Liver (tissue), 9 donors: ENCODE data around the gene ZC3H8. TPM values are rescaled to one million over a fixed set of nuclear protein-coding genes. Genes with fewer than 3 reads are reported as not detected.

Experiments used
- DNase-seq: peaks from one replicate; pipeline ENCODE4 v3.0.0-alpha.2; 2017; ENCODE audit warnings: low spot score
- H3K27ac ChIP-seq, 2 donors: one replicate each; pipeline ENCODE4 v1.7.0; 2013; ENCODE audit warnings: inconsistent platforms in 2 of 2, low read length in 2 of 2, control low read depth in 1 of 2, low read depth in 1 of 2, mild to moderate bottlenecking in 1 of 2
- H3K27me3 ChIP-seq, 4 donors: one replicate each; pipeline versions ENCODE4 v1.6.1 to v1.7.0; 2013; ENCODE audit warnings: low read length in 3 of 4, inconsistent platforms in 1 of 4, mild to moderate bottlenecking in 1 of 4, moderate library complexity in 1 of 4; ENCODE audit not compliant: control insufficient read depth in 4 of 4, insufficient read depth in 4 of 4
- H3K36me3 ChIP-seq, 4 donors: one replicate each; pipeline versions ENCODE4 v1.6.1 to v1.7.0; 2013; ENCODE audit warnings: low read length in 3 of 4, mild to moderate bottlenecking in 3 of 4, low read depth in 1 of 4, moderate library complexity in 1 of 4; ENCODE audit not compliant: control insufficient read depth in 4 of 4, insufficient read depth in 3 of 4
- H3K4me1 ChIP-seq, 4 donors: one replicate each; pipeline versions ENCODE4 v1.6.1 to v1.7.0; 2013; ENCODE audit warnings: low read length in 3 of 4, mild to moderate bottlenecking in 3 of 4, moderate library complexity in 1 of 4; ENCODE audit not compliant: control insufficient read depth in 4 of 4, insufficient read depth in 4 of 4
- H3K4me3 ChIP-seq, 3 donors: one replicate each; pipeline versions ENCODE4 v1.6.1 to v1.7.0; 2013; ENCODE audit warnings: low read length in 3 of 3, control low read depth in 1 of 3, low read depth in 1 of 3, mild to moderate bottlenecking in 1 of 3
- H3K9ac ChIP-seq, 2 donors: one replicate each; pipeline ENCODE4 v1.7.0; 2013; ENCODE audit warnings: low read length in 2 of 2, mild to moderate bottlenecking in 2 of 2, moderate library complexity in 2 of 2, control low read depth in 1 of 2, low read depth in 1 of 2
- H3K9me3 ChIP-seq, 4 donors: one replicate each; pipeline versions ENCODE4 v1.6.1 to v1.7.0; 2013; ENCODE audit warnings: low read length in 3 of 4; ENCODE audit not compliant: control insufficient read depth in 4 of 4
- EGR1 ChIP-seq, 2 donors: IDR thresholded peaks; 2 replicates each; pipeline ENCODE4 v1.6.1; 2016 to 2018; ENCODE audit warnings: antibody characterized with exemption in 2 of 2, low read depth in 2 of 2
- FOXA1 ChIP-seq: IDR thresholded peaks from 2 replicates; pipeline ENCODE4 v1.6.1; 2016; ENCODE audit warnings: antibody characterized with exemption
- FOXA2 ChIP-seq: IDR thresholded peaks from 2 replicates; pipeline ENCODE4 v1.6.1; 2016; ENCODE audit warnings: antibody characterized with exemption
- GABPA ChIP-seq, 2 donors: IDR thresholded peaks in 1 of 2; conservative IDR thresholded peaks in 1 of 2; 2 replicates each; pipeline ENCODE4 v1.6.1; 2016; ENCODE audit warnings: antibody characterized with exemption in 2 of 2, mild to moderate bottlenecking in 1 of 2, moderate library complexity in 1 of 2
- HNF4A ChIP-seq, 2 donors: conservative IDR thresholded peaks; 2 replicates each; pipeline ENCODE4 v1.6.1; 2016; ENCODE audit warnings: antibody characterized with exemption in 2 of 2, mild to moderate bottlenecking in 2 of 2
- HNF4G ChIP-seq: IDR thresholded peaks from 2 replicates; pipeline ENCODE4 v1.6.1; 2016; ENCODE audit warnings: antibody characterized with exemption
- JUND ChIP-seq, 2 donors: IDR thresholded peaks; 2 replicates each; pipeline ENCODE4 v1.6.1; 2016; ENCODE audit warnings: antibody characterized with exemption in 2 of 2
- NR2F2 ChIP-seq: IDR thresholded peaks from 2 replicates; pipeline ENCODE4 v1.6.1; 2016; ENCODE audit warnings: antibody characterized with exemption
- RAD21 ChIP-seq, 2 donors: IDR thresholded peaks; 2 replicates each; pipeline ENCODE4 v1.6.1; 2016; ENCODE audit warnings: antibody characterized with exemption in 2 of 2, mild to moderate bottlenecking in 2 of 2
- RXRA ChIP-seq, 2 donors: IDR thresholded peaks; 2 replicates each; pipeline ENCODE4 v1.6.1; 2017 to 2018; ENCODE audit warnings: antibody characterized with exemption in 2 of 2, mild to moderate bottlenecking in 1 of 2
- TAF1 ChIP-seq: conservative IDR thresholded peaks from 2 replicates; pipeline ENCODE4 v1.6.1; 2016; ENCODE audit warnings: antibody characterized with exemption, mild to moderate bottlenecking
- YY1 ChIP-seq: IDR thresholded peaks from 2 replicates; pipeline ENCODE4 v1.6.1; 2016; ENCODE audit warnings: antibody characterized with exemption, mild to moderate bottlenecking
- WGBS: extraction: QIAGEN DNeasy Blood & Tissue Kit; methylation state at CpG from one replicate; pipeline ENCODE4 v1.1.7; 2013; 5-methylcytosine and 5-hydroxymethylcytosine counted together
- polyA plus RNA-seq, 2 donors: library from polyadenylated mRNA; stranded (reverse) in 1 of 2; unstranded in 1 of 2; fragments of 200-250 nt in 1 of 2; fragments of >200 nt in 1 of 2; fragmentation: Nextera tagmentation in 1 of 2; extraction: Ambion mirVana in 1 of 2; gene quantifications; one replicate each; pipeline versions ENCODE4 v1.2.1 to v1.2.3, GENCODE V29; 2013 to 2015
- total RNA-seq, 2 donors: library from RNA; depleted of rRNA; stranded (reverse); fragments of >200 nt; gene quantifications; one replicate each; pipeline ENCODE4 v1.2.3, GENCODE V29; 2014
- TF ChIP-seq, protein P1 (sequence below): IDR thresholded peaks from 2 replicates; pipeline ENCODE4 v1.6.1; 2016; ENCODE audit warnings: antibody characterized with exemption, mild to moderate bottlenecking
- TF ChIP-seq, protein P2 (sequence below): IDR thresholded peaks from 2 replicates; pipeline ENCODE4 v1.6.1; 2016; ENCODE audit warnings: antibody characterized with exemption
- TF ChIP-seq, protein P3 (sequence below): IDR thresholded peaks from 2 replicates; pipeline ENCODE4 v1.6.1; 2016; ENCODE audit warnings: antibody characterized with exemption
- TF ChIP-seq, protein P4 (sequence below): fragments of 150-350 bp; IDR thresholded peaks from 2 replicates; pipeline ENCODE4 v1.5.1; 2017; ENCODE audit warnings: improper control_type of control experiment, low read depth, low read length; ENCODE audit not compliant: missing input control
- donor health status: healthy.
- donor health status: healthy.
- donor health status: healthy.
- donor health status: healthy.
- donor health status: healthy.

The ZC3H8 gene
- total RNA-seq = 1 to 10 TPM; 5.7 to 7.2 TPM
- 1 to 10 TPM; 2.4 to 8.9 TPM for polyA plus RNA-seq

DNA sequence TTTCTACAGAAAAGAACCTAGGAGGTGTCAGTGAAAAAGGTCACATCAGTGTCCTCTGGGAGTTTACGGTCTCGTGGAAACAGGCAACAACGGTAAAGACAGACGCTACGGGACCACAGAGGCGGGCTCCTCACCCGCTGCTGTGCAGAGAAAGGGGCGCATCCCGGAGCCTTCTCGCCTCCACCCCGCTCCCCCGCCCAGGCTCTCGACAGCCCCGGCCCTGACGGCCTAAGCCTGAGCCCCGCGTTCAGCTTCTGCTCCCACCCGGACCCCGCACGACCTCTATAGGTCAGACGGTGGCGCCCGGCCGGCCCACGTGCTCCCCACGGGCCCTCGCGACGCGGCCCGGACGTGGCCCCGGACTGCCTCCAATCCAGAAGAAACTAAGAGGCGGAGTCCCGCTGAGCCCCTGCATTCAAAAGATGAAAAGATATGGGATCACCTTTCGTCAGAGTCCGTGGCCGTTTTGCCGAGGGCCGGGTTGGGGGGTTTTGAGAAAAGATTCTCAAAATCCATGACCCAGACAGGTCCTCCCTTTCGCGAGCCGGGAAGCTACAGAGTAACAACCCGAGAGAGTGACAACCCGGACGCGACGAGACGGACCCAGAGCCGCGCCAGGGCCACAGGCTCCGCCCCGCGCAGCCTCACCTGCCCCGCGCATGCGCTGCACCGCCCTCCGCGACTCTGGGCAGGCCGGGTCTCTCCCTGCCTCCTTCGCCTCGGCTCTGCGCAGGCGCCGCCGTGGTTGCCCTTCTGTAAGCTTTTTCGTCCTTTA, at the start of gene ZC3H8:
ZC3H8 (minus strand) TSS at position 577 of the 775 bp plus-strand sequence; CDS start at position 516, 61 bp downstream.
- Histone ChIP-seq H3K9ac (peak within 1 kb of the TSS; percentile 3 to 73), H3K4me3 (peak within 1 kb of the TSS; percentile 56 to 82 (median 70)), H3K27ac (peak within 1 kb of the TSS; percentile 64 to 86), H3K27me3 (no peaks in the 10 kb centered on the region), H3K36me3 (peaks cover 0 to 2% (median 0%) of the 10 kb centered on the region in 4 donors), H3K4me1 (peaks cover 0 to 11% (median 6%) of the 10 kb centered on the region in 4 donors), H3K9me3 (no peaks in the 10 kb centered on the region)
- DNase-seq = peak; percentile 96
- TF ChIP-seq HNF4G (no peak), TAF1 (peak; percentile 63), HNF4A (conservative IDR thresholded peaks at IDR 0.05) (no peak), RXRA (IDR thresholded peaks at IDR 0.05) (peak in 1 of 2 donors; percentile 37), GABPA (IDR thresholded peaks at IDR 0.05 in 1 of 2, conservative IDR thresholded peaks at IDR 0.05 in 1 of 2) (no peak), NR2F2 (no peak), FOXA2 (no peak), YY1 (peak; percentile 46), JUND (IDR thresholded peaks at IDR 0.05) (no peak), RAD21 (IDR thresholded peaks at IDR 0.05) (peak in 1 of 2 donors; percentile 38), FOXA1 (no peak), EGR1 (IDR thresholded peaks at IDR 0.05; ENCODE audit: low read depth in 2 of 2) (no peak)
- TF ChIP-seq, protein P1, sequence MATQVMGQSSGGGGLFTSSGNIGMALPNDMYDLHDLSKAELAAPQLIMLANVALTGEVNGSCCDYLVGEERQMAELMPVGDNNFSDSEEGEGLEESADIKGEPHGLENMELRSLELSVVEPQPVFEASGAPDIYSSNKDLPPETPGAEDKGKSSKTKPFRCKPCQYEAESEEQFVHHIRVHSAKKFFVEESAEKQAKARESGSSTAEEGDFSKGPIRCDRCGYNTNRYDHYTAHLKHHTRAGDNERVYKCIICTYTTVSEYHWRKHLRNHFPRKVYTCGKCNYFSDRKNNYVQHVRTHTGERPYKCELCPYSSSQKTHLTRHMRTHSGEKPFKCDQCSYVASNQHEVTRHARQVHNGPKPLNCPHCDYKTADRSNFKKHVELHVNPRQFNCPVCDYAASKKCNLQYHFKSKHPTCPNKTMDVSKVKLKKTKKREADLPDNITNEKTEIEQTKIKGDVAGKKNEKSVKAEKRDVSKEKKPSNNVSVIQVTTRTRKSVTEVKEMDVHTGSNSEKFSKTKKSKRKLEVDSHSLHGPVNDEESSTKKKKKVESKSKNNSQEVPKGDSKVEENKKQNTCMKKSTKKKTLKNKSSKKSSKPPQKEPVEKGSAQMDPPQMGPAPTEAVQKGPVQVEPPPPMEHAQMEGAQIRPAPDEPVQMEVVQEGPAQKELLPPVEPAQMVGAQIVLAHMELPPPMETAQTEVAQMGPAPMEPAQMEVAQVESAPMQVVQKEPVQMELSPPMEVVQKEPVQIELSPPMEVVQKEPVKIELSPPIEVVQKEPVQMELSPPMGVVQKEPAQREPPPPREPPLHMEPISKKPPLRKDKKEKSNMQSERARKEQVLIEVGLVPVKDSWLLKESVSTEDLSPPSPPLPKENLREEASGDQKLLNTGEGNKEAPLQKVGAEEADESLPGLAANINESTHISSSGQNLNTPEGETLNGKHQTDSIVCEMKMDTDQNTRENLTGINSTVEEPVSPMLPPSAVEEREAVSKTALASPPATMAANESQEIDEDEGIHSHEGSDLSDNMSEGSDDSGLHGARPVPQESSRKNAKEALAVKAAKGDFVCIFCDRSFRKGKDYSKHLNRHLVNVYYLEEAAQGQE = peak; percentile 63
- TF ChIP-seq, protein P2, sequence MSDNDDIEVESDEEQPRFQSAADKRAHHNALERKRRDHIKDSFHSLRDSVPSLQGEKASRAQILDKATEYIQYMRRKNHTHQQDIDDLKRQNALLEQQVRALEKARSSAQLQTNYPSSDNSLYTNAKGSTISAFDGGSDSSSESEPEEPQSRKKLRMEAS = peak; percentile 8
- TF ChIP-seq, protein P3, sequence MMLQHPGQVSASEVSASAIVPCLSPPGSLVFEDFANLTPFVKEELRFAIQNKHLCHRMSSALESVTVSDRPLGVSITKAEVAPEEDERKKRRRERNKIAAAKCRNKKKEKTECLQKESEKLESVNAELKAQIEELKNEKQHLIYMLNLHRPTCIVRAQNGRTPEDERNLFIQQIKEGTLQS = no peak
- TF ChIP-seq, protein P4, sequence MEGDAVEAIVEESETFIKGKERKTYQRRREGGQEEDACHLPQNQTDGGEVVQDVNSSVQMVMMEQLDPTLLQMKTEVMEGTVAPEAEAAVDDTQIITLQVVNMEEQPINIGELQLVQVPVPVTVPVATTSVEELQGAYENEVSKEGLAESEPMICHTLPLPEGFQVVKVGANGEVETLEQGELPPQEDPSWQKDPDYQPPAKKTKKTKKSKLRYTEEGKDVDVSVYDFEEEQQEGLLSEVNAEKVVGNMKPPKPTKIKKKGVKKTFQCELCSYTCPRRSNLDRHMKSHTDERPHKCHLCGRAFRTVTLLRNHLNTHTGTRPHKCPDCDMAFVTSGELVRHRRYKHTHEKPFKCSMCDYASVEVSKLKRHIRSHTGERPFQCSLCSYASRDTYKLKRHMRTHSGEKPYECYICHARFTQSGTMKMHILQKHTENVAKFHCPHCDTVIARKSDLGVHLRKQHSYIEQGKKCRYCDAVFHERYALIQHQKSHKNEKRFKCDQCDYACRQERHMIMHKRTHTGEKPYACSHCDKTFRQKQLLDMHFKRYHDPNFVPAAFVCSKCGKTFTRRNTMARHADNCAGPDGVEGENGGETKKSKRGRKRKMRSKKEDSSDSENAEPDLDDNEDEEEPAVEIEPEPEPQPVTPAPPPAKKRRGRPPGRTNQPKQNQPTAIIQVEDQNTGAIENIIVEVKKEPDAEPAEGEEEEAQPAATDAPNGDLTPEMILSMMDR = no peak
- under 1% methylated on average over 68 of the region's 68 CpGs for WGBS

DNA sequence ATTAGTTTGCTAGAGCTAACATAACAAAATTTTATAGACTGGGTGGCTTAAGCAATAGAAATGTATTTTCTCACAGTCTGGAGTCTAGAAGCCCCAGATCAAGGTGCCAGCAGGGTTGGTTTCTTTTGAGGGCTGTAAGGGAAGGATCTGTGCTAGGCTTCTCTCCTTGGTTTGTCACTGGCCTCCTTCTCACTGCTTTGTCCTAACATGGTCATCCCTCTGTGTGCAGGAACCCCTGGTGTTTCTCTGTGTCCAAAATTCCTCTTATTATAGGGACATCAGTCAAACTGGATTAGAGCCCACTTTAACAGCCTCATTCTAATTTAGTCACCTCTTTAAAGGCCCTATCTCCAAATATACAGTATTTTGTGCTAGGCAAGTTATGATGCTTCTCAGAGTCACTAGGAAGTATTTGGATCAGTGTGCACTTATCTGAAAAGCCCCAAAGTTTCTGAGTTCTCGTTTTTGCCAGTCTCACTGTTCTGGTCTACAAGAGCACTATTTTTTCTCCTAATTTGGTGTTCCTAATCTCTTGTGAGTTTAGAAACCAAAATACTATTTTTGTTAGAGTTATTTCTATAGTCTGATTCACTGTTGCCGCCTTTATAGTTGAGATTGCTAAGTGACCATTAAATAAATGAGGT, 49.6 kb upstream of the ZC3H8 start:
- DNase-seq = no peak
- H3K9me3 ChIP-seq = no peaks in the 10 kb centered on the region
- WGBS = 67% methylated on average over 2 of the region's 2 CpGs
- no peak overlapping the region for H3K9ac ChIP-seq
- H3K4me3 ChIP-seq = no peak overlapping the region
- H3K27me3 ChIP-seq = no peaks in the 10 kb centered on the region
- no peak overlapping the region for H3K27ac ChIP-seq
- TF ChIP-seq HNF4A (conservative IDR thresholded peaks at IDR 0.05) (no peak), HNF4G (no peak), TAF1 (no peak), GABPA (IDR thresholded peaks at IDR 0.05 in 1 of 2, conservative IDR thresholded peaks at IDR 0.05 in 1 of 2) (no peak)
- peaks cover 0 to 5% (median 1%) of the 10 kb centered on the region in 4 donors for H3K4me1 ChIP-seq
- H3K36me3 ChIP-seq = no peaks in the 10 kb centered on the region
